Measurements from ENCODE around the gene SKOR1.

Gene SKOR1

GRCh38 chr15:67796196-67797127, 28.8 kb upstream of the SKOR1 start:
- Histone ChIP-seq H3K4me1 (ENCODE audit: control insufficient read depth, insufficient read depth, low read length) (peaks cover 5% of the 10 kb centered on the region), H3K9me3 (ENCODE audit: control insufficient read depth, insufficient read depth, low read length) (no peaks in the 10 kb centered on the region), H3K36me3 (ENCODE audit: control insufficient read depth, insufficient read depth, low read length) (no peaks in the 10 kb centered on the region), H3K27ac (ENCODE audit: low read length) (no peak overlapping the region), H3K4me3 (ENCODE audit: low read length) (no peak overlapping the region), H3K27me3 (ENCODE audit: control insufficient read depth, insufficient read depth, low read length) (no peaks in the 10 kb centered on the region)
- no CpG with 5 or more reads among the region's 4 CpGs for WGBS (ENCODE audit: insufficient coverage, insufficient read length)
- DNase-seq (ENCODE audit: low read depth, low spot score) = no peak

- no peak for DNase-seq (ENCODE audit: low read depth, low spot score)
- WGBS (ENCODE audit: insufficient coverage, insufficient read length) = no CpG with 5 or more reads among the region's 6 CpGs
- no peak overlapping the region for H3K27ac ChIP-seq (ENCODE audit: low read length)
Measured at GRCh38 chr15:67799801-67800205, 25.5 kb upstream of the SKOR1 start.

GRCh38 chr15:67801142-67801541, 24.2 kb upstream of the SKOR1 start:
- Histone ChIP-seq H3K4me3 (ENCODE audit: low read length) (no peak overlapping the region), H3K27me3 (ENCODE audit: control insufficient read depth, insufficient read depth, low read length) (no peaks in the 10 kb centered on the region), H3K4me1 (ENCODE audit: control insufficient read depth, insufficient read depth, low read length) (peaks cover 19% of the 10 kb centered on the region), H3K27ac (ENCODE audit: low read length) (no peak overlapping the region), H3K9me3 (ENCODE audit: control insufficient read depth, insufficient read depth, low read length) (no peaks in the 10 kb centered on the region), H3K36me3 (ENCODE audit: control insufficient read depth, insufficient read depth, low read length) (no peaks in the 10 kb centered on the region)
- no CpG with 5 or more reads among the region's 2 CpGs for WGBS (ENCODE audit: insufficient coverage, insufficient read length)
- no peak for DNase-seq (ENCODE audit: low read depth, low spot score)

More at GRCh38 chr15:67799801-67800205, 25.5 kb upstream of the SKOR1 start:
- peaks cover 13% of the 10 kb centered on the region for H3K4me1 ChIP-seq (ENCODE audit: control insufficient read depth, insufficient read depth, low read length)
- no peak overlapping the region for H3K4me3 ChIP-seq (ENCODE audit: low read length)
- no peaks in the 10 kb centered on the region for H3K36me3 ChIP-seq (ENCODE audit: control insufficient read depth, insufficient read depth, low read length)
- no peaks in the 10 kb centered on the region for H3K9me3 ChIP-seq (ENCODE audit: control insufficient read depth, insufficient read depth, low read length)
- no peaks in the 10 kb centered on the region for H3K27me3 ChIP-seq (ENCODE audit: control insufficient read depth, insufficient read depth, low read length)

- no peak overlapping the region for H3K27ac ChIP-seq (ENCODE audit: low read length)
- DNase-seq (ENCODE audit: low read depth, low spot score) = no peak
- H3K27me3 ChIP-seq (ENCODE audit: control insufficient read depth, insufficient read depth, low read length) = no peaks in the 10 kb centered on the region
- no peaks in the 10 kb centered on the region for H3K36me3 ChIP-seq (ENCODE audit: control insufficient read depth, insufficient read depth, low read length)
- peaks cover 19% of the 10 kb centered on the region for H3K4me1 ChIP-seq (ENCODE audit: control insufficient read depth, insufficient read depth, low read length)
- no CpG with 5 or more reads among the region's 19 CpGs for WGBS (ENCODE audit: insufficient coverage, insufficient read length)
- H3K4me3 ChIP-seq (ENCODE audit: low read length) = no peak overlapping the region
- H3K9me3 ChIP-seq (ENCODE audit: control insufficient read depth, insufficient read depth, low read length) = no peaks in the 10 kb centered on the region
Measured at GRCh38 chr15:67801926-67802914, 23.1 kb upstream of the SKOR1 start.

GRCh38 chr15:67803299-67803698, 22.0 kb upstream of the SKOR1 start:
- no CpG with 5 or more reads among the region's 3 CpGs for WGBS (ENCODE audit: insufficient coverage, insufficient read length)
- no peak overlapping the region for H3K27ac ChIP-seq (ENCODE audit: low read length)
- DNase-seq (ENCODE audit: low read depth, low spot score) = no peak
- no peaks in the 10 kb centered on the region for H3K27me3 ChIP-seq (ENCODE audit: control insufficient read depth, insufficient read depth, low read length)
- no peak overlapping the region for H3K4me3 ChIP-seq (ENCODE audit: low read length)
- H3K9me3 ChIP-seq (ENCODE audit: control insufficient read depth, insufficient read depth, low read length) = no peaks in the 10 kb centered on the region
- H3K4me1 ChIP-seq (ENCODE audit: control insufficient read depth, insufficient read depth, low read length) = peaks cover 19% of the 10 kb centered on the region
- H3K36me3 ChIP-seq (ENCODE audit: control insufficient read depth, insufficient read depth, low read length) = no peaks in the 10 kb centered on the region

GRCh38 chr15:67803996-67804843, 21.1 kb upstream of the SKOR1 start:
- Histone ChIP-seq H3K4me1 (ENCODE audit: control insufficient read depth, insufficient read depth, low read length) (peaks cover 17% of the 10 kb centered on the region), H3K27ac (ENCODE audit: low read length) (no peak overlapping the region), H3K27me3 (ENCODE audit: control insufficient read depth, insufficient read depth, low read length) (no peaks in the 10 kb centered on the region), H3K36me3 (ENCODE audit: control insufficient read depth, insufficient read depth, low read length) (no peaks in the 10 kb centered on the region), H3K4me3 (ENCODE audit: low read length) (no peak overlapping the region), H3K9me3 (ENCODE audit: control insufficient read depth, insufficient read depth, low read length) (no peaks in the 10 kb centered on the region)
- no peak for DNase-seq (ENCODE audit: low read depth, low spot score)
- WGBS (ENCODE audit: insufficient coverage, insufficient read length) = no CpG with 5 or more reads among the region's 27 CpGs

GRCh38 chr15:67805008-67805665, 20.2 kb upstream of the SKOR1 start:
- H3K27ac ChIP-seq (ENCODE audit: low read length) = no peak overlapping the region
- no CpG with 5 or more reads among the region's 17 CpGs for whole genome bisulfite sequencing (ENCODE audit: insufficient coverage, insufficient read length)
- no peaks in the 10 kb centered on the region for H3K36me3 ChIP-seq (ENCODE audit: control insufficient read depth, insufficient read depth, low read length)
- no peak overlapping the region for H3K4me3 ChIP-seq (ENCODE audit: low read length)
- H3K4me1 ChIP-seq (ENCODE audit: control insufficient read depth, insufficient read depth, low read length) = peaks cover 16% of the 10 kb centered on the region
- DNase-seq (ENCODE audit: low read depth, low spot score) = no peak
- no peaks in the 10 kb centered on the region for H3K27me3 ChIP-seq (ENCODE audit: control insufficient read depth, insufficient read depth, low read length)
- H3K9me3 ChIP-seq (ENCODE audit: control insufficient read depth, insufficient read depth, low read length) = no peaks in the 10 kb centered on the region

GRCh38 chr15:67805666-67806516, 19.4 kb upstream of the SKOR1 start:
- H3K27ac ChIP-seq (ENCODE audit: low read length) = no peak overlapping the region

GRCh38 chr15:67806536-67806935, 18.8 kb upstream of the SKOR1 start:
- WGBS (ENCODE audit: insufficient coverage, insufficient read length) = no CpG with 5 or more reads among the region's 18 CpGs
- H3K36me3 ChIP-seq (ENCODE audit: control insufficient read depth, insufficient read depth, low read length) = no peaks in the 10 kb centered on the region
- peaks cover 16% of the 10 kb centered on the region for H3K4me1 ChIP-seq (ENCODE audit: control insufficient read depth, insufficient read depth, low read length)
- H3K9me3 ChIP-seq (ENCODE audit: control insufficient read depth, insufficient read depth, low read length) = no peaks in the 10 kb centered on the region
- DNase-seq (ENCODE audit: low read depth, low spot score) = no peak
- H3K27ac ChIP-seq (ENCODE audit: low read length) = no peak overlapping the region
- H3K4me3 ChIP-seq (ENCODE audit: low read length) = no peak overlapping the region
- H3K27me3 ChIP-seq (ENCODE audit: control insufficient read depth, insufficient read depth, low read length) = no peaks in the 10 kb centered on the region

More at GRCh38 chr15:67805666-67806516, 19.4 kb upstream of the SKOR1 start:
- no peaks in the 10 kb centered on the region for H3K9me3 ChIP-seq (ENCODE audit: control insufficient read depth, insufficient read depth, low read length)
- no peak for DNase-seq (ENCODE audit: low read depth, low spot score)
- WGBS (ENCODE audit: insufficient coverage, insufficient read length) = no CpG with 5 or more reads among the region's 16 CpGs
- H3K36me3 ChIP-seq (ENCODE audit: control insufficient read depth, insufficient read depth, low read length) = no peaks in the 10 kb centered on the region
- peaks cover 16% of the 10 kb centered on the region for H3K4me1 ChIP-seq (ENCODE audit: control insufficient read depth, insufficient read depth, low read length)
- no peaks in the 10 kb centered on the region for H3K27me3 ChIP-seq (ENCODE audit: control insufficient read depth, insufficient read depth, low read length)
- H3K4me3 ChIP-seq (ENCODE audit: low read length) = no peak overlapping the region

Measured in iPS DF 6.9 (cell line).